Adrenal gland (tissue), 5 donors: ENCODE measurements around the gene CISD1.

ENCODE experiments used
- CTCF ChIP-seq, 6 experiments: fragments of 450-650 bp in 4 of 6; fragments of 200-600 bp in 2 of 6; sonication (generic) in 1 of 6; IDR thresholded peaks; 1 replicate in 5 of 6; 2 replicates in 1 of 6; pipeline versions ENCODE4 v1.5.1 to v1.8.0; 2016 to 2021; ENCODE audit warnings: antibody characterized with exemption in 6 of 6, mild to moderate bottlenecking in 2 of 6, moderate library complexity in 1 of 6
- POLR2A ChIP-seq, 2 donors: fragments of 450-650 bp; IDR thresholded peaks; one replicate each; pipeline ENCODE4 v1.6.1; 2017; ENCODE audit warnings: antibody characterized with exemption in 2 of 2, mild to moderate bottlenecking in 2 of 2, moderate library complexity in 1 of 2
- donor health status: DM: no; HTN: no; CAD: no.

GRCh38 chr10:58266003-58266825 lies 2.7 kb upstream of the CISD1 start:
- TF ChIP-seq CTCF (IDR thresholded peaks at IDR 0.05) (no peak), POLR2A (IDR thresholded peaks at IDR 0.05) (no peak)
